Upper lobe of right lung (tissue), 1 donor: ENCODE results near the gene RAD51B. TPM values are rescaled to one million over a fixed set of nuclear protein-coding genes. Genes with fewer than 3 reads are reported as not detected.

Experiments
- ATAC-seq: fragments of 200-7000 bp; cut with Tn5 transposase; one replicate; pipeline ENCODE4 v1.9.1; 2020; ENCODE audit warnings: mild to moderate bottlenecking, moderate library complexity
- DNase-seq: peaks from one replicate; pipeline ENCODE4 v3.0.0-alpha.2; 2020
- H3K27ac ChIP-seq: fragments of 200-600 bp; one replicate; pipeline ENCODE4 v1.8.0; 2022
- H3K27me3 ChIP-seq: fragments of 200-600 bp; one replicate; pipeline ENCODE4 v1.8.0; 2022; ENCODE audit warnings: mild to moderate bottlenecking
- H3K36me3 ChIP-seq: fragments of 200-600 bp; one replicate; pipeline ENCODE4 v1.8.0; 2022
- H3K4me1 ChIP-seq: fragments of 200-600 bp; one replicate; pipeline ENCODE4 v1.8.0; 2022
- H3K4me3 ChIP-seq: fragments of 200-600 bp; one replicate; pipeline ENCODE4 v1.8.0; 2022; ENCODE audit warnings: mild to moderate bottlenecking
- H3K9me3 ChIP-seq: fragments of 200-600 bp; one replicate; pipeline ENCODE4 v1.8.0; 2022
- CTCF ChIP-seq: fragments of 200-600 bp; IDR thresholded peaks from one replicate; pipeline ENCODE4 v1.8.0; 2022; ENCODE audit warnings: antibody characterized with exemption
- intact Hi-C: fragments of 100-400 bp; cut with DNase I; formaldehyde crosslinking; loops from one replicate; pipeline ENCODE4 v1.11.0; 2022
- total RNA-seq: library from RNA; stranded (reverse); fragmentation: NEBNext Ultra II Directional; extraction: Animal tissue kit (Norgen Biotek cat#: 25700); gene quantifications from one replicate; pipeline ENCODE4 v1.2.1, GENCODE V29; 2021
- donor health status: DM: no; HTN: yes; CAD: no; lungs with severe emphysema.

The RAD51B gene
- total RNA-seq, 1 donor from 2014 or later: 11.5 TPM

- Histone ChIP-seq H3K27ac (no peak overlapping the region), H3K4me3 (no peak overlapping the region), H3K27me3 (no peaks in the 10 kb centered on the region), H3K4me1 (peaks cover 9% of the 10 kb centered on the region), H3K9me3 (no peaks in the 10 kb centered on the region), H3K36me3 (no peaks in the 10 kb centered on the region)
- intact Hi-C loops: no loop called here
- ATAC-seq (no peak), DNase-seq (no peak)
- TF ChIP-seq CTCF: no peak
Observed at GRCh38 chr14:68039593-68039992, 220.0 kb downstream of the RAD51B start.

- H3K27ac ChIP-seq: no peak overlapping the region
- H3K4me1 ChIP-seq: peaks cover 9% of the 10 kb centered on the region
- no peaks in the 10 kb centered on the region for H3K9me3 ChIP-seq
Observed at GRCh38 chr14:68040633-68041369, 221.2 kb downstream of the RAD51B start.

GRCh38 chr14:68041876-68042354 lies 222.3 kb downstream of the RAD51B start:
- H3K27ac ChIP-seq: no peak overlapping the region
- peaks cover 9% of the 10 kb centered on the region for H3K4me1 ChIP-seq
- no peaks in the 10 kb centered on the region for H3K9me3 ChIP-seq
- no peaks in the 10 kb centered on the region for H3K27me3 ChIP-seq
- H3K36me3 ChIP-seq: no peaks in the 10 kb centered on the region
- H3K4me3 ChIP-seq: no peak overlapping the region
- ATAC-seq (no peak), DNase-seq (no peak)
- no peak for TF ChIP-seq CTCF
- intact Hi-C loops: no loop called here

More at GRCh38 chr14:68040633-68041369, 221.2 kb downstream of the RAD51B start:
- H3K36me3 ChIP-seq: no peaks in the 10 kb centered on the region
- intact Hi-C loops: no loop called here
- H3K4me3 ChIP-seq: no peak overlapping the region
- ATAC-seq (no peak), DNase-seq (no peak)
- TF ChIP-seq CTCF: no peak
- H3K27me3 ChIP-seq: no peaks in the 10 kb centered on the region

- ATAC-seq (no peak), DNase-seq (no peak)
- H3K27ac ChIP-seq: no peak overlapping the region
- H3K36me3 ChIP-seq: no peaks in the 10 kb centered on the region
- no peaks in the 10 kb centered on the region for H3K9me3 ChIP-seq
- no peak for TF ChIP-seq CTCF
- intact Hi-C loops: no loop called here
- H3K4me3 ChIP-seq: no peak overlapping the region
- H3K27me3 ChIP-seq: no peaks in the 10 kb centered on the region
- peaks cover 9% of the 10 kb centered on the region for H3K4me1 ChIP-seq
Observed at GRCh38 chr14:68042586-68043210, 223.1 kb downstream of the RAD51B start.

- ATAC-seq: no peak
Observed at GRCh38 chr14:68043752-68044151, 224.2 kb downstream of the RAD51B start.

More at GRCh38 chr14:68043752-68044151, 224.2 kb downstream of the RAD51B start:
- intact Hi-C loops: no loop called here
- H3K27me3 ChIP-seq: no peaks in the 10 kb centered on the region
- no peaks in the 10 kb centered on the region for H3K36me3 ChIP-seq
- peaks cover 9% of the 10 kb centered on the region for H3K4me1 ChIP-seq
- no peak overlapping the region for H3K4me3 ChIP-seq
- no peak overlapping the region for H3K27ac ChIP-seq
- H3K9me3 ChIP-seq: no peaks in the 10 kb centered on the region
- TF ChIP-seq CTCF: no peak
- DNase-seq: no peak
